Stimulated activated CD8-positive, alpha-beta memory T cell treated with anti-CD3 and anti-CD28 coated beads, Interleukin-7, amount 100 ng/mL, for 24 hours (primary cell): ENCODE results near the gene PELI1.
A peak's percentile ranks its signal among the peaks of the same experiment; 100 is the strongest.

Source experiments
- DNase-seq: peaks from one replicate; pipeline ENCODE4 v3.0.0-alpha.2; 2020; ENCODE audit warnings: low read depth

PELI1 gene, protein sequence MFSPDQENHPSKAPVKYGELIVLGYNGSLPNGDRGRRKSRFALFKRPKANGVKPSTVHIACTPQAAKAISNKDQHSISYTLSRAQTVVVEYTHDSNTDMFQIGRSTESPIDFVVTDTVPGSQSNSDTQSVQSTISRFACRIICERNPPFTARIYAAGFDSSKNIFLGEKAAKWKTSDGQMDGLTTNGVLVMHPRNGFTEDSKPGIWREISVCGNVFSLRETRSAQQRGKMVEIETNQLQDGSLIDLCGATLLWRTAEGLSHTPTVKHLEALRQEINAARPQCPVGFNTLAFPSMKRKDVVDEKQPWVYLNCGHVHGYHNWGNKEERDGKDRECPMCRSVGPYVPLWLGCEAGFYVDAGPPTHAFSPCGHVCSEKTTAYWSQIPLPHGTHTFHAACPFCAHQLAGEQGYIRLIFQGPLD

GRCh38 chr2:64144057-64145013 lies at the start of gene PELI1:
Gene PELI1 (minus strand): TSS chr2:64144420. CDS start chr2:64108310, 36,110 bp downstream.
- peak; percentile 76 for DNase-seq

DNA sequence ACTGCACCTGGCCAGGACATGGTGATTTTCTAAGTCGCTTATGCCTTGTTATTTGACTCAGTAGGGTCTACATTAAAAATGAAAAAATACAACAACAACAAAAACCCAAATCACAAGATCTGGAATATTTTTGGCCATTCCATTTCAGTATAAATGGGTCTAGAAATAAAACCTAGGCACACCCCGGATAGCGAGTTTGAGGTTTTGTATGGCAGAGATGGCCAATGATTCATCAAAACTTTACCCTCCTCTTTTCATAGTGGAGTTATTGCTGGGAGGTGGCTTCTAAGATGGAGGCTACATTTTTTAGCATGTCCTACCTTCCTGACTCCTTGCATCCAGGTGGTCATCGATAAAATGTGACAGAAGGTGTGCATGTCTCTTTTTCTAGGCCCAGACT lies 49.3 kb upstream of the PELI1 start:
- DNase-seq, result no peak

GRCh38 chr2:64192664-64193105 lies 48.5 kb upstream of the PELI1 start:
- DNase-seq, result no peak

GRCh38 chr2:64192125-64192479 lies 47.9 kb upstream of the PELI1 start:
- DNase-seq, result no peak

DNA sequence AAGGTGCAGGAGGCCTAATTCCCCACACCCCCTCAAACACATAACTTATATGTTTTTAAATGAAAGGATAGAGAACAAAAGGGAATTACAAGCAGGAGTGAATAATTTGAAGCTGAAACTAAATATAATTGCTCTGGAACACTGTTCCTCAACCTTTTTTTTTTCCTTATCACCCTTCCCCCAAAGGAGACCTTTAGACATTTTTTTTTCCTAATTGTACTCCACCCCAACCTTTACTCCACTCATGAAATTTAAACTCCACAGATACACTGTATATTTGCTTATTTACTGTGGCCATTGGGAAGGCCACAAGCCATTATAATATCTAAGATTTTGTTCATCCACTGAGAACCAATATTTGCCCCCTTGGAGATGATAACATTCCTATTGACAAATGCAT lies 45.4 kb upstream of the PELI1 start:
- DNase-seq, result no peak

- DNase-seq, result no peak
These were observed 44.9 kb upstream of the PELI1 start for GRCh38 chr2:64189167-64189566.

- no peak for DNase-seq
These were observed 42.7 kb upstream of the PELI1 start for GRCh38 chr2:64186699-64187605.

DNA sequence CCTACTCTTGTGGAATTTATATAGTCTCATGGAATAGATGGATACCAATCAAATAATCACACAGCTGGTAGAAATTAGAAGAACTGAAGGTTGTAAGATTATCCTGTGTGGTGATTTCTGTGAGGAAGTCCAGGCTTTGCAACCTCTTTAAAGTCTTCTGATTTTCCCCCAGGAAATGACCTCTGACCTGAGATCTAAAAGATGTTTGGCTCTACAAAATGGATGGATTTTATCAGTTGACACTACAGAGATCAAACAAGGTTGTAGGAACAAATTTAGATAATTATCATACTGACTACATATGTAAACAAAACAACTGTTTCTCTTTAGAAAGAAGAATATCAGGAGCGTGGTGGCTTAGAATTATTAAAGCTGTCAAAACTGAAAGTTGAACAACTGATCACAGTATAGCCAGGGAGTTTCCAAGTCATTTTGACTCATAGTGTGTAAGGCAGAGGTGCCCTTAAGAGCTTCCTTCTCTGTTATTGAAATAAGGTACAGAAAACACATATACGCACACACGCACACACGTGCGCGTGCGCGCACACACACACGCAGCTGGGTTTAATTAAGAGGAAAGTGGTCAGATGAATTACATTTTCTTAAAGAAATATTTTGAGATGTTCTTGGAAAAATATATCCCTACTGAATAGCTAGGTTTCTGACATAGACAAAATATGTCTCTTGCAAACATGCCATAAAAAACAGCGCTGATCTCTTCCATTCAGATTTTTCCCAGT lies 35.5 kb upstream of the PELI1 start:
- DNase-seq, result no peak

GRCh38 chr2:64177315-64177714 lies 33.1 kb upstream of the PELI1 start:
- no peak for DNase-seq

- no peak for DNase-seq
These were observed 31.4 kb upstream of the PELI1 start for GRCh38 chr2:64175419-64176197.

DNA sequence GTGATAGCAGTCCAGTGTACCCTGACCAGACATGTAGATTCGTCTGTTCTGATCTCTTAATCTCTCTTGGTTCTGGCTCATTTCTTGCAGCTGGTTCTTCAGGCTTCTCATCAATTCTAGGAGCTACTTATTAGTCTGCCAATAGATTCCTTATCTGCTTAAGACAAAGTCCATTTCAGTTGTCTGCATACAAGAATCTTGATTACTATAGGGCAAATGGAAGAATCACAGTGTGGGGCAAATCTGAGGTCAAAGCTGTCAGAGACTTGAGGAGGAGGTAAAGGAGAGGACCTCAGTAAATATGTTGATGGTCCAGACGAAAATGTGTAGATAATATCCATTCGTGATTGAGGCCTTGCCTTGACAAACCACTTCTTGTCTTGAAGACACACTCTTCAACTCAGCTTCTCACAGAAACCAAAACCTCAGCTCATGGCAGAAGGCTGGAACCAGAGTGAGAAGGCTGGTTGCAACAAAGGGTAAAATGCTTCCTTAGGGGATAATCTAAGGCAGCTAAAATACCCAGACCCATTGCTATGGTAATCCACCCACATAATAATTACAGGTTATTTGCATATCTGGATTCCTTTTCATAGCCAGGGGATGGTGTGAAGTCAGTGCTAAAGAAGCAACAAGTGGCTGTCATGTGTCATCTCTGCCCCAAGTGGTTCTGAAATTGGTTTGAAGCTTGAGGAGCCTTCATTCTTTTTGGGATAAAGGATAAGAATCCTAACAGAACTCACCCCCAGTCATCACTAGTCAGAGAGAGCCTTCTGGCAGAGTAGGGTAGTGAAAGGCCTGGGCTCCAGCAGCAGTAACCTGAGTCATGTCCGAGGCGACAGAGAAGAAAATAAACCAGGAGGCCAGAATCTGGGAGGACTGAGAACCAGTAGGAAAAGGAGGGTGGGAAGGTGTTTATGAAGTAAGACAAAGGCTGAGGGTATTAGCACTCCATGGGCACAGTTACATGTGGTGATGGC lies 29.2 kb upstream of the PELI1 start:
- no peak for DNase-seq

DNA sequence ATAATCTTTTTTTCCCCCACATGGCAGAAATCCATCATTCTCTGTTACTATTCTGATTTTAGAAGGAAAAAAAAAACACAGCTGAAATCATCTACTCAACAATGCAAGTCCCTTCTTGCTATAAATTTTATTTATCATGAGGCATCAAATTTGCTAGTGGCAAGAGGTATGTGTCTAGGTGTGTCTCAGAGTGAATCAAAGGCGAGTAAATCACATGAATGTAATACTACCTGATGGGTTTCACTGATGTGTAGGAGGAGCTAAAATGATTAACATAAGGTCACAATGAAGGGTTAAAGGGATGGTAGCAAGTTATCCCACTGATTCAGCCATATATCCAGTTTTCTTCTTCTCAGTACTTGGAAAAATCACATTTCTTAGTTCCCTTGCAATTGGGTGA lies 24.5 kb upstream of the PELI1 start:
- no peak for DNase-seq

GRCh38 chr2:64168201-64168600 lies 24.0 kb upstream of the PELI1 start:
- DNase-seq, result no peak

DNA sequence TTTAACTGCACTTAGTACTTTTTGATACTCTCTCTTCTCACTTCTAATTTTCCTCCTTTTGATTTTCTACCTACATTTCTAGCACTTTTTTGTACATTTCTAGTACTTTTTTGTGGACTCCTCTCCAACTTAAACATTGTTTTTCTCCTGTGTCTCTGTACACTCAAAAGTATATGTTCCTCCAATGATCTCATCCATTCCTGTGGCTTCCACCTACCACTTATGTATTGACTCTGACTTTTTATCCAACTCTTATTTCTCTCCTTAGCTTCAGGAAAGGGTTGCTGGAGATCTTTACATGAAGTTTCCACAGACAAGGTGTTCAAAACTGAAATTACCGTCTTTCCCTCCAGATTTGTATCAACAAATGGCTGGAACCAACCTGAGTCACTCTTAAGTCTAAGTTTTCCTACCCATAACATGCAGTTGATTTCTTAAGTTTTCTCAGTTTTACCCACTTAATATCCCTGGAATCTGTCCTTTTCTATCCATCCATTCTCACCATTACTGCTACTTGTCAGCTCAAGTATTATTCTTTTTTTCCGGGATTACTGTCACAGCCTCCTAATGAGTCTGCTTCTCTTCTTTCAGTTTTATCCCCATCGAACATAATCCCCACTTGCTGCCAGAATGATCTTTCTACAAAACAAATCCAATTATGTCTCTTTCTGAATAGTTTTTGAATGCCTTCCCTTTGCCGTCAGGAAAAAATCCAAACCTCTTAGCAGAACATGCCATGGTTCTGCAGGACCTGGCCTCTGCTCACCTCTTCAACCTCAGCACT lies 22.6 kb upstream of the PELI1 start:
- DNase-seq, result no peak

DNA sequence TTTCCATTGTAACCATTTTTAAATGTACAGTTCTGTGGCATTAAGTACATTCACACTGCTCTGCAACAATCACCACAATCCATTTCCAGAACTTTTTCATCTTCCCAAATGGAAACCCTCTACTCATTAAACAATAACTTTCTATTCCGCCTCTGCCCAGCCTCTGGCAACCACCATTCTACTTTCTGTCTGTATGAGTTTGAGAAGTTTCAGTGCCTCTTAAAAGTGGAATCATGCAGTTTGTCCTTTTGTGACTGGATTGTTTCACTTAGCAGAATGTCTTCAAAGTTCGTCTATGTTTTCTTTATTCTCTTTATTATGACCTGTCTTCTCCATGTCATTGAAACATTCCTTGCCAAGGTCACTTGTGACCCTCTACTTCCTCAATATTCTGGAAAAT lies 22.0 kb upstream of the PELI1 start:
- DNase-seq, result no peak

DNA sequence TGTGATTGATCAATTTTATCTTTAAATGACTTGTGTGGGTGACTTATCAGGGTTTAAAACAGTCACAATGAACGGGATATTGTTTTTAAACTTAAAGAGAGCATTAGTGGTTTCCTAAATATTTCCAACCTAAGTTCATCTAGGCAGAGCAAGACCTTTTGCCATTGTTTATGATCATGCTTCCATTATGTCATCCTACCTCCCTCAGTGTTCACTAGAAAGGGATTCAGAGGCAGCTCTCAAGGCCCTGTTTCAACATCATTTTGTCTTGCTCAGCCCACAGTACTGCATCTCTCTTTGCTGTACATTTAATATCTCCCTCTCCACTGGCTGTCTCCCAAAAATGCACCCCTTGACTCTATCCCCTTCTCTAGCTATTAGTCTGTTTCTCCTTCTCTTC lies 21.5 kb upstream of the PELI1 start:
- no peak for DNase-seq

DNA sequence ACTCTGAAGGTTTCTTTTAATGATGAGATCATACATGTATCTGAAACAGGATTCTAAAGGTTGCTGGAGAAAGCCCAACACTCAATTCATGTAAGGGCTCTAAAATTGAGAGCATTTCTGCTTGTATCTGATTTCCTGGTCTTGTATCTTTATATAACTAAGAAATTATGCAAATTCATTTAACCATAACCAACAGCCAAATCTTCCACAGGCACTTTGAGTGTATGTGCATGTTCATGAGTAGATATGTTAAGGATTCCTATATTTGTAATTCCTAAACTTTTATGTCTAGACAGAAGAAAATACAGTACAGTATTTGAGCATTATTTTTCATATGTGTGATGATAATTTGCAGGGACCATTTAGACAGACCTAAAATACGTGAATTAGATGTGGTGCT lies 20.4 kb upstream of the PELI1 start:
- no peak for DNase-seq

DNA sequence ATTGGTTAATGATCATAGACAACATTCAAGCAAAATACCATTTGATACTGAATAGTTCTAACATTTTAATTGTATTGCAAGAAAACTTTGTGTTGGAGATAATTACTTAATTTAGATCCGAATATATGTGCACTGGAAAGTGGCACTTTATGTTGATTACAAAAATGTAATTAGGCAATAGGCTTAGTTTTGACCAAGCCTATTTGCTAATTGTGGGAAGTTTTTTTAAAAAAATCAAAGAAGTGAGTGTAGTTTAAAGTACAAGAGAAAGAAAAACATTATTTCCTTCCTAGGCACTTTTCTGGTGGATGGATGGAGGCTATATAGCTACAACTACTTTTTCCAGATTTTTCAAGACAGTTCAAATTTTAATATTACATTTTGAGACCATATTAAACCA lies 18.3 kb upstream of the PELI1 start:
- no peak for DNase-seq
